GM23338 (cell line): ENCODE data around the gene SLBP. TPM values are rescaled to one million over a fixed set of nuclear protein-coding genes. Genes with fewer than 3 reads are reported as not detected.

Experiments
- ATAC-seq: fragments of 200-7000 bp; cut with Tn5 transposase; 3 replicates; pipeline ENCODE4 v1.9.1; 2020
- DNase-seq: peaks from one replicate; pipeline ENCODE4 v3.0.0-alpha.2; 2015; ENCODE audit warnings: low spot score
- H2AFZ ChIP-seq: fragments of 200-600 bp; sonication (generic); 2 replicates; pipeline ENCODE4 v1.8.0; 2016; ENCODE audit warnings: antibody characterized with exemption, mild to moderate bottlenecking, moderate library complexity
- H3F3A ChIP-seq: fragments of 200-600 bp; sonication (generic); replicated peaks from 2 replicates; pipeline ENCODE4 v1.8.0; 2017; ENCODE audit warnings: antibody characterized with exemption, mixed run types, low read depth
- H3K27ac ChIP-seq: fragments of 200-600 bp; sonication (generic); 2 replicates; pipeline ENCODE4 v1.6.1; 2016; ENCODE audit warnings: low read depth
- H3K27me3 ChIP-seq: fragments of 200-600 bp; sonication (generic); 2 replicates; pipeline ENCODE4 v1.8.0; 2016; ENCODE audit warnings: mild to moderate bottlenecking, mixed run types, moderate library complexity; ENCODE audit not compliant: insufficient read depth
- H3K36me3 ChIP-seq: fragments of 200-600 bp; sonication (generic); 2 replicates; pipeline ENCODE4 v1.8.0; 2016; ENCODE audit warnings: mild to moderate bottlenecking; ENCODE audit not compliant: insufficient read depth
- H3K4me1 ChIP-seq: fragments of 200-600 bp; sonication (generic); 2 replicates; pipeline ENCODE4 v1.8.0; 2016; ENCODE audit warnings: mild to moderate bottlenecking, moderate library complexity; ENCODE audit not compliant: insufficient read depth
- H3K4me2 ChIP-seq: fragments of 200-600 bp; sonication (generic); 2 replicates; pipeline ENCODE4 v1.7.1; 2017; ENCODE audit warnings: mixed run types
- H3K4me3 ChIP-seq: fragments of 200-600 bp; sonication (generic); 2 replicates; pipeline ENCODE4 v1.6.1; 2016; ENCODE audit warnings: mixed run types
- H3K79me2 ChIP-seq: fragments of 200-600 bp; sonication (generic); replicated peaks from 2 replicates; pipeline ENCODE4 v1.8.0; 2017; ENCODE audit warnings: mild to moderate bottlenecking; ENCODE audit not compliant: insufficient read depth
- H3K9me2 ChIP-seq: fragments of 200-600 bp; sonication (generic); 2 replicates; pipeline ENCODE4 v1.8.0; 2017; ENCODE audit not compliant: insufficient read depth
- H4K20me1 ChIP-seq: fragments of 200-600 bp; sonication (generic); replicated peaks from 2 replicates; pipeline ENCODE4 v1.8.0; 2017; ENCODE audit warnings: mild to moderate bottlenecking; ENCODE audit not compliant: insufficient read depth
- H3K27ac Mint-ChIP-seq: 2 replicates; pipeline ENCODE4 v1.8.0; 2020; ENCODE audit warnings: inconsistent platforms, mild to moderate bottlenecking, moderate library complexity, mixed read lengths
- H3K27me3 Mint-ChIP-seq: 3 replicates; pipeline ENCODE4 v1.8.0; 2022; ENCODE audit warnings: low read depth, mild to moderate bottlenecking, moderate library complexity, mixed read lengths, inconsistent platforms; ENCODE audit not compliant: insufficient read depth, poor library complexity
- H3K36me3 Mint-ChIP-seq: 3 replicates; pipeline ENCODE4 v1.8.0; 2021; ENCODE audit warnings: low read depth, mild to moderate bottlenecking, inconsistent platforms, moderate library complexity, mixed read lengths
- H3K4me1 Mint-ChIP-seq: 3 replicates; pipeline ENCODE4 v1.8.0; 2020; ENCODE audit warnings: mild to moderate bottlenecking, inconsistent platforms, mixed read lengths
- H3K4me3 Mint-ChIP-seq: 3 replicates; pipeline ENCODE4 v1.8.0; 2021; ENCODE audit warnings: moderate library complexity, mild to moderate bottlenecking, inconsistent platforms, mixed read lengths
- H3K9me3 Mint-ChIP-seq: 3 replicates; pipeline ENCODE4 v1.8.0; 2020; ENCODE audit warnings: moderate library complexity, mild to moderate bottlenecking, inconsistent platforms, mixed read lengths
- CREB1 ChIP-seq: fragments of 250-450 bp; sonication (Bioruptor Pico); IDR thresholded peaks from 2 replicates; pipeline ENCODE4 v1.5.0; 2020; ENCODE audit warnings: low read depth, mild to moderate bottlenecking, moderate library complexity
- EZH2 ChIP-seq: fragments of 200-600 bp; sonication (generic); IDR thresholded peaks from one replicate; pipeline ENCODE4 v1.8.0; 2017; ENCODE audit warnings: antibody characterized with exemption, mild to moderate bottlenecking, low read depth; ENCODE audit not compliant: unreplicated experiment
- EZH2phosphoT487 ChIP-seq: fragments of 200-600 bp; sonication (generic); IDR thresholded peaks from one replicate; pipeline ENCODE4 v1.8.1; 2018; ENCODE audit warnings: antibody characterized with exemption; ENCODE audit not compliant: unreplicated experiment
- JUNB ChIP-seq: IDR thresholded peaks from one replicate; pipeline ENCODE4 v1.6.1; 2016; ENCODE audit warnings: antibody characterized with exemption; ENCODE audit not compliant: unreplicated experiment
- NANOG ChIP-seq: IDR thresholded peaks from 2 replicates; pipeline ENCODE4 v1.6.1; 2016; ENCODE audit warnings: antibody characterized with exemption, borderline replicate concordance
- POLR2AphosphoS5 ChIP-seq: IDR thresholded peaks from 2 replicates; pipeline ENCODE4 v1.6.1; 2016; ENCODE audit warnings: antibody characterized with exemption, low read depth
- STAT1 ChIP-seq: IDR thresholded peaks from one replicate; pipeline ENCODE4 v1.6.1; 2016; ENCODE audit warnings: antibody characterized with exemption; ENCODE audit not compliant: unreplicated experiment
- ZNF114 ChIP-seq: fragments of 250-450 bp; sonication (Bioruptor Pico); IDR thresholded peaks from 2 replicates; pipeline ENCODE4 v1.5.0; 2020; ENCODE audit warnings: mild to moderate bottlenecking, moderate library complexity
- ZNF331 ChIP-seq: fragments of 250-450 bp; sonication (Bioruptor Pico); IDR thresholded peaks from 2 replicates; pipeline ENCODE4 v1.5.0; 2020; ENCODE audit warnings: low read depth, mild to moderate bottlenecking, moderate library complexity
- polyA plus RNA-seq: library from polyadenylated mRNA; unstranded; fragments of >200 nt; fragmentation: Nextera tagmentation; extraction: Ambion mirVana; gene quantifications from 2 replicates; pipeline ENCODE4 v1.2.1, GENCODE V29; 2016
- total RNA-seq: library from RNA; depleted of rRNA; stranded (reverse); fragments of >200 nt; shearing (Covaris generic); gene quantifications from 2 replicates; pipeline ENCODE4 v1.2.3, GENCODE V29; 2014
- TF ChIP-seq, protein P1 (sequence below): fragments of 250-450 bp; sonication (Bioruptor Pico); IDR thresholded peaks from 2 replicates; pipeline ENCODE4 v1.5.0; 2020; ENCODE audit warnings: mild to moderate bottlenecking, moderate library complexity
- TF ChIP-seq, protein P2 (sequence below): IDR thresholded peaks from 2 replicates; pipeline ENCODE4 v1.6.1; 2016; ENCODE audit warnings: antibody characterized with exemption
- TF ChIP-seq, protein P3 (sequence below): IDR thresholded peaks from one replicate; pipeline ENCODE4 v1.6.1; 2018; ENCODE audit warnings: antibody characterized with exemption; ENCODE audit not compliant: unreplicated experiment
- TF ChIP-seq, protein P4 (sequence below), 2 experiments: fragments of 200-600 bp in 1 of 2; sonication (generic) in 1 of 2; conservative IDR thresholded peaks; 2 replicates each; pipeline versions ENCODE4 v1.5.1 to v1.6.1; 2016 to 2017; ENCODE audit warnings: antibody characterized with exemption in 2 of 2, low read depth in 2 of 2, mild to moderate bottlenecking in 2 of 2, moderate library complexity in 1 of 2

SLBP gene
- total and polyA plus RNA-seq, 2 experiments from 2014 or later, result 54.4 to 58.6 TPM

DNA sequence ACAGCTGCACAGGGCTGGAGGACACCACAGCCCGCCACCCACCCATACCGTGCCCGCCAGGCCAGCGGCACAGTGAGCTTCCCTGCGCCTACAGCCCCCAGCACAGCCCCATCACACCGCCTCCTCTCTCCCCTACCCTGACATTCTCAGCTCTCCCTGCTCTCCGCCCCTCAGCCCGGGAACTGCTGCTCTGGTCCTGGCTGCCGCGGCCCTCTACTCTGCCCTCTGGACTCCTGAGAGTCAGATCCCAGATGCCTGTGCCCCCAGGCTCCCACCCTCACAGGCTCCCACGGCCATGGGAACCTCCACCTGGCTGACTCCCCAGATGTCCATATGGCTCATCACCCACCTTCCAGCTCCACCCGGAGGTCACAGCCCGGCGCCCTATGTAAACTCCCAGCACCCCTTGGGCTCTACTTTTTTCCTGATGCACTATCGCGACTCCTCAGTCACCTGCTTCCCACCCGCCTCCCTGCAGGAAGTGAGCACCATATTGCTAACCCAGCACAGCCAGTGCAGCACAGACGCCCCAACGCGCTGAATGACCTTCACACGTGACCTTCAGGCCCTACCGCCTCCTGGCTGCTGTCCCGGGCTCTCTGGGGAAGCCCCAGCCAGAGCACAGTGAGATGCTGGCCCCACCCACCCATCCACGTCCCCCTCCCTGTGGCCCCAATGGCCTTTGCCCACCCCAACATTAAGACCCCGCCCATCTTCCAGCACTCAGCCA lies 51.0 kb downstream of the SLBP start:
- H3F3A ChIP-seq, result no peaks in the 10 kb centered on the region
- no peak overlapping the region for H2AFZ ChIP-seq
- Mint-ChIP-seq H3K4me3 (no peak overlapping the region), H3K9me3 (no peaks in the 10 kb centered on the region; the same call in 2 of the 3 replicates), H3K36me3 (no peaks in the 10 kb centered on the region), H3K27me3 (peaks cover 2% of the 10 kb centered on the region), H3K27ac (no peak overlapping the region), H3K4me1 (peaks cover 4% of the 10 kb centered on the region)
- H3K36me3 ChIP-seq, result no peaks in the 10 kb centered on the region
- no peaks in the 10 kb centered on the region for H4K20me1 ChIP-seq
- DNase-seq, result no peak
- H3K4me3 ChIP-seq, result no peak overlapping the region
- no peak overlapping the region for H3K4me2 ChIP-seq
- no peaks in the 10 kb centered on the region for H3K4me1 ChIP-seq
- TF ChIP-seq, protein P1, sequence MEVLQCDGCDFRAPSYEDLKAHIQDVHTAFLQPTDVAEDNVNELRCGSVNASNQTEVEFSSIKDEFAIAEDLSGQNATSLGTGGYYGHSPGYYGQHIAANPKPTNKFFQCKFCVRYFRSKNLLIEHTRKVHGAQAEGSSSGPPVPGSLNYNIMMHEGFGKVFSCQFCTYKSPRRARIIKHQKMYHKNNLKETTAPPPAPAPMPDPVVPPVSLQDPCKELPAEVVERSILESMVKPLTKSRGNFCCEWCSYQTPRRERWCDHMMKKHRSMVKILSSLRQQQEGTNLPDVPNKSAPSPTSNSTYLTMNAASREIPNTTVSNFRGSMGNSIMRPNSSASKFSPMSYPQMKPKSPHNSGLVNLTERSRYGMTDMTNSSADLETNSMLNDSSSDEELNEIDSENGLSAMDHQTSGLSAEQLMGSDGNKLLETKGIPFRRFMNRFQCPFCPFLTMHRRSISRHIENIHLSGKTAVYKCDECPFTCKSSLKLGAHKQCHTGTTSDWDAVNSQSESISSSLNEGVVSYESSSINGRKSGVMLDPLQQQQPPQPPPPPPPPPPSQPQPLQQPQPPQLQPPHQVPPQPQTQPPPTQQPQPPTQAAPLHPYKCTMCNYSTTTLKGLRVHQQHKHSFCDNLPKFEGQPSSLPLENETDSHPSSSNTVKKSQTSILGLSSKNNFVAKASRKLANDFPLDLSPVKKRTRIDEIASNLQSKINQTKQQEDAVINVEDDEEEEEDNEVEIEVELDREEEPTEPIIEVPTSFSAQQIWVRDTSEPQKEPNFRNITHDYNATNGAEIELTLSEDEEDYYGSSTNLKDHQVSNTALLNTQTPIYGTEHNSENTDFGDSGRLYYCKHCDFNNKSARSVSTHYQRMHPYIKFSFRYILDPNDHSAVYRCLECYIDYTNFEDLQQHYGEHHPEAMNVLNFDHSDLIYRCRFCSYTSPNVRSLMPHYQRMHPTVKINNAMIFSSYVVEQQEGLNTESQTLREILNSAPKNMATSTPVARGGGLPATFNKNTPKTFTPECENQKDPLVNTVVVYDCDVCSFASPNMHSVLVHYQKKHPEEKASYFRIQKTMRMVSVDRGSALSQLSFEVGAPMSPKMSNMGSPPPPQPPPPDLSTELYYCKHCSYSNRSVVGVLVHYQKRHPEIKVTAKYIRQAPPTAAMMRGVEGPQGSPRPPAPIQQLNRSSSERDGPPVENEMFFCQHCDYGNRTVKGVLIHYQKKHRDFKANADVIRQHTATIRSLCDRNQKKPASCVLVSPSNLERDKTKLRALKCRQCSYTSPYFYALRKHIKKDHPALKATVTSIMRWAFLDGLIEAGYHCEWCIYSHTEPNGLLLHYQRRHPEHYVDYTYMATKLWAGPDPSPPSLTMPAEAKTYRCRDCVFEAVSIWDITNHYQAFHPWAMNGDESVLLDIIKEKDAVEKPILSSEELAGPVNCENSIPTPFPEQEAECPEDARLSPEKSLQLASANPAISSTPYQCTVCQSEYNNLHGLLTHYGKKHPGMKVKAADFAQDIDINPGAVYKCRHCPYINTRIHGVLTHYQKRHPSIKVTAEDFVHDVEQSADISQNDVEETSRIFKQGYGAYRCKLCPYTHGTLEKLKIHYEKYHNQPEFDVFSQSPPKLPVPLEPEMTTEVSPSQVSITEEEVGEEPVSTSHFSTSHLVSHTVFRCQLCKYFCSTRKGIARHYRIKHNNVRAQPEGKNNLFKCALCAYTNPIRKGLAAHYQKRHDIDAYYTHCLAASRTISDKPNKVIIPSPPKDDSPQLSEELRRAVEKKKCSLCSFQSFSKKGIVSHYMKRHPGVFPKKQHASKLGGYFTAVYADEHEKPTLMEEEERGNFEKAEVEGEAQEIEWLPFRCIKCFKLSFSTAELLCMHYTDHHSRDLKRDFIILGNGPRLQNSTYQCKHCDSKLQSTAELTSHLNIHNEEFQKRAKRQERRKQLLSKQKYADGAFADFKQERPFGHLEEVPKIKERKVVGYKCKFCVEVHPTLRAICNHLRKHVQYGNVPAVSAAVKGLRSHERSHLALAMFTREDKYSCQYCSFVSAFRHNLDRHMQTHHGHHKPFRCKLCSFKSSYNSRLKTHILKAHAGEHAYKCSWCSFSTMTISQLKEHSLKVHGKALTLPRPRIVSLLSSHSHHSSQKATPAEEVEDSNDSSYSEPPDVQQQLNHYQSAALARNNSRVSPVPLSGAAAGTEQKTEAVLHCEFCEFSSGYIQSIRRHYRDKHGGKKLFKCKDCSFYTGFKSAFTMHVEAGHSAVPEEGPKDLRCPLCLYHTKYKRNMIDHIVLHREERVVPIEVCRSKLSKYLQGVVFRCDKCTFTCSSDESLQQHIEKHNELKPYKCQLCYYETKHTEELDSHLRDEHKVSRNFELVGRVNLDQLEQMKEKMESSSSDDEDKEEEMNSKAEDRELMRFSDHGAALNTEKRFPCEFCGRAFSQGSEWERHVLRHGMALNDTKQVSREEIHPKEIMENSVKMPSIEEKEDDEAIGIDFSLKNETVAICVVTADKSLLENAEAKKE (CRISPR knock-in tag), result no peak
- TF ChIP-seq STAT1 (no peak), POLR2AphosphoS5 (no peak), ZNF331 (no peak), NANOG (no peak), EZH2 (no peak), ZNF114 (CRISPR knock-in tag) (no peak), EZH2phosphoT487 (no peak), CREB1 (CRISPR knock-in tag) (no peak), JUNB (no peak)
- TF ChIP-seq, protein P2, sequence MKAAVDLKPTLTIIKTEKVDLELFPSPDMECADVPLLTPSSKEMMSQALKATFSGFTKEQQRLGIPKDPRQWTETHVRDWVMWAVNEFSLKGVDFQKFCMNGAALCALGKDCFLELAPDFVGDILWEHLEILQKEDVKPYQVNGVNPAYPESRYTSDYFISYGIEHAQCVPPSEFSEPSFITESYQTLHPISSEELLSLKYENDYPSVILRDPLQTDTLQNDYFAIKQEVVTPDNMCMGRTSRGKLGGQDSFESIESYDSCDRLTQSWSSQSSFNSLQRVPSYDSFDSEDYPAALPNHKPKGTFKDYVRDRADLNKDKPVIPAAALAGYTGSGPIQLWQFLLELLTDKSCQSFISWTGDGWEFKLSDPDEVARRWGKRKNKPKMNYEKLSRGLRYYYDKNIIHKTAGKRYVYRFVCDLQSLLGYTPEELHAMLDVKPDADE, result no peak
- TF ChIP-seq, protein P3, sequence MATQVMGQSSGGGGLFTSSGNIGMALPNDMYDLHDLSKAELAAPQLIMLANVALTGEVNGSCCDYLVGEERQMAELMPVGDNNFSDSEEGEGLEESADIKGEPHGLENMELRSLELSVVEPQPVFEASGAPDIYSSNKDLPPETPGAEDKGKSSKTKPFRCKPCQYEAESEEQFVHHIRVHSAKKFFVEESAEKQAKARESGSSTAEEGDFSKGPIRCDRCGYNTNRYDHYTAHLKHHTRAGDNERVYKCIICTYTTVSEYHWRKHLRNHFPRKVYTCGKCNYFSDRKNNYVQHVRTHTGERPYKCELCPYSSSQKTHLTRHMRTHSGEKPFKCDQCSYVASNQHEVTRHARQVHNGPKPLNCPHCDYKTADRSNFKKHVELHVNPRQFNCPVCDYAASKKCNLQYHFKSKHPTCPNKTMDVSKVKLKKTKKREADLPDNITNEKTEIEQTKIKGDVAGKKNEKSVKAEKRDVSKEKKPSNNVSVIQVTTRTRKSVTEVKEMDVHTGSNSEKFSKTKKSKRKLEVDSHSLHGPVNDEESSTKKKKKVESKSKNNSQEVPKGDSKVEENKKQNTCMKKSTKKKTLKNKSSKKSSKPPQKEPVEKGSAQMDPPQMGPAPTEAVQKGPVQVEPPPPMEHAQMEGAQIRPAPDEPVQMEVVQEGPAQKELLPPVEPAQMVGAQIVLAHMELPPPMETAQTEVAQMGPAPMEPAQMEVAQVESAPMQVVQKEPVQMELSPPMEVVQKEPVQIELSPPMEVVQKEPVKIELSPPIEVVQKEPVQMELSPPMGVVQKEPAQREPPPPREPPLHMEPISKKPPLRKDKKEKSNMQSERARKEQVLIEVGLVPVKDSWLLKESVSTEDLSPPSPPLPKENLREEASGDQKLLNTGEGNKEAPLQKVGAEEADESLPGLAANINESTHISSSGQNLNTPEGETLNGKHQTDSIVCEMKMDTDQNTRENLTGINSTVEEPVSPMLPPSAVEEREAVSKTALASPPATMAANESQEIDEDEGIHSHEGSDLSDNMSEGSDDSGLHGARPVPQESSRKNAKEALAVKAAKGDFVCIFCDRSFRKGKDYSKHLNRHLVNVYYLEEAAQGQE, result no peak
- TF ChIP-seq, protein P4, sequence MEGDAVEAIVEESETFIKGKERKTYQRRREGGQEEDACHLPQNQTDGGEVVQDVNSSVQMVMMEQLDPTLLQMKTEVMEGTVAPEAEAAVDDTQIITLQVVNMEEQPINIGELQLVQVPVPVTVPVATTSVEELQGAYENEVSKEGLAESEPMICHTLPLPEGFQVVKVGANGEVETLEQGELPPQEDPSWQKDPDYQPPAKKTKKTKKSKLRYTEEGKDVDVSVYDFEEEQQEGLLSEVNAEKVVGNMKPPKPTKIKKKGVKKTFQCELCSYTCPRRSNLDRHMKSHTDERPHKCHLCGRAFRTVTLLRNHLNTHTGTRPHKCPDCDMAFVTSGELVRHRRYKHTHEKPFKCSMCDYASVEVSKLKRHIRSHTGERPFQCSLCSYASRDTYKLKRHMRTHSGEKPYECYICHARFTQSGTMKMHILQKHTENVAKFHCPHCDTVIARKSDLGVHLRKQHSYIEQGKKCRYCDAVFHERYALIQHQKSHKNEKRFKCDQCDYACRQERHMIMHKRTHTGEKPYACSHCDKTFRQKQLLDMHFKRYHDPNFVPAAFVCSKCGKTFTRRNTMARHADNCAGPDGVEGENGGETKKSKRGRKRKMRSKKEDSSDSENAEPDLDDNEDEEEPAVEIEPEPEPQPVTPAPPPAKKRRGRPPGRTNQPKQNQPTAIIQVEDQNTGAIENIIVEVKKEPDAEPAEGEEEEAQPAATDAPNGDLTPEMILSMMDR (conservative IDR thresholded peaks at IDR 0.05; ENCODE audit: low read depth in 2 of 2), result no peak
- H3K27ac ChIP-seq, result no peak overlapping the region
- peak; percentile 27; the same call in 2 of the 3 replicates for ATAC-seq
- H3K9me2 ChIP-seq, result no peaks in the 10 kb centered on the region
- H3K27me3 ChIP-seq, result no peaks in the 10 kb centered on the region
- no peaks in the 10 kb centered on the region for H3K79me2 ChIP-seq
